Activated CD8-positive, alpha-beta T cell treated with anti-CD3 and anti-CD28 coated beads for 36 hours (primary cell): ENCODE data around the gene PAK5. TPM values are rescaled to one million over a fixed set of nuclear protein-coding genes. Genes with fewer than 3 reads are reported as not detected.

ENCODE experiments used
- ATAC-seq: fragments of 200-7000 bp; cut with Tn5 transposase; one replicate; pipeline ENCODE4 v1.10.0; 2021; ENCODE audit warnings: mild to moderate bottlenecking, moderate library complexity
- CTCF ChIA-PET: fragments of 350-600 bp; sonication (Branson Sonifier 250); formaldehyde crosslinking; loops from one replicate; lab custom pipeline; 2021; ENCODE audit warnings: antibody characterized with exemption; lab: Charles Lee
- POLR2A ChIA-PET: fragments of 350-600 bp; sonication (Branson Sonifier 250); formaldehyde crosslinking; loops from one replicate; lab custom pipeline; 2021; ENCODE audit warnings: antibody characterized with exemption; lab: Charles Lee
- DNase-seq: peaks from one replicate; pipeline ENCODE4 v3.0.0-alpha.2; 2020
- H3K27ac Mint-ChIP-seq: one replicate; pipeline ENCODE4 v1.8.0; 2021; ENCODE audit warnings: mild to moderate bottlenecking, mixed read lengths
- H3K27me3 Mint-ChIP-seq: one replicate; pipeline ENCODE4 v1.8.0; 2021; ENCODE audit warnings: mixed read lengths
- H3K36me3 Mint-ChIP-seq: one replicate; pipeline ENCODE4 v1.8.0; 2021; ENCODE audit warnings: low read depth, mixed read lengths
- H3K4me1 Mint-ChIP-seq: one replicate; pipeline ENCODE4 v1.8.0; 2021; ENCODE audit warnings: low read depth, mixed read lengths
- H3K4me3 Mint-ChIP-seq: one replicate; pipeline ENCODE4 v1.8.0; 2021; ENCODE audit warnings: mild to moderate bottlenecking, moderate library complexity, mixed read lengths
- H3K9me3 Mint-ChIP-seq: one replicate; pipeline ENCODE4 v1.8.0; 2021; ENCODE audit warnings: mixed read lengths
- CTCF ChIP-seq: fragments of 200-600 bp; IDR thresholded peaks from one replicate; pipeline ENCODE4 v1.8.0; 2022; ENCODE audit warnings: antibody characterized with exemption, mild to moderate bottlenecking
- intact Hi-C: fragments of 100-400 bp; cut with micrococcal nuclease; formaldehyde crosslinking; loops from one replicate; pipeline ENCODE4 v1.10.0; 2022
- total RNA-seq, 2 experiments: library from RNA; stranded (reverse); gene quantifications; one replicate each; pipeline ENCODE4 v1.2.3, GENCODE V29; 2021

The PAK5 gene
- total RNA-seq, 2 experiments from 2014 or later = not detected

- Mint-ChIP-seq H3K27ac (no peak overlapping the region), H3K36me3 (no peaks in the 10 kb centered on the region), H3K9me3 (peaks cover 3% of the 10 kb centered on the region), H3K4me3 (no peak overlapping the region), H3K27me3 (no peaks in the 10 kb centered on the region), H3K4me1 (no peaks in the 10 kb centered on the region)
- ATAC-seq (no peak), DNase-seq (no peak)
- ChIA-PET POLR2A (no interaction called here), CTCF (no interaction called here)
- no peak for TF ChIP-seq CTCF
- intact Hi-C loops = no loop called here
Measured at GRCh38 chr20:9491324-9491723, 347.6 kb downstream of the PAK5 start.

GRCh38 chr20:9490631-9491030 is 348.2 kb downstream of the PAK5 start:
- intact Hi-C loops = no loop called here
- Mint-ChIP-seq H3K4me1 (no peaks in the 10 kb centered on the region), H3K36me3 (no peaks in the 10 kb centered on the region), H3K9me3 (no peaks in the 10 kb centered on the region), H3K4me3 (no peak overlapping the region), H3K27me3 (no peaks in the 10 kb centered on the region), H3K27ac (no peak overlapping the region)
- DNase-seq (no peak), ATAC-seq (no peak)
- POLR2A ChIA-PET = no interaction called here
- CTCF ChIA-PET = no interaction called here
- no peak for TF ChIP-seq CTCF

- DNase-seq (no peak), ATAC-seq (no peak)
- TF ChIP-seq CTCF = no peak
- intact Hi-C loops = no loop called here
- POLR2A ChIA-PET = no interaction called here
- Mint-ChIP-seq H3K27me3 (no peaks in the 10 kb centered on the region), H3K4me1 (no peaks in the 10 kb centered on the region), H3K36me3 (no peaks in the 10 kb centered on the region), H3K4me3 (no peak overlapping the region), H3K9me3 (no peaks in the 10 kb centered on the region), H3K27ac (no peak overlapping the region)
- CTCF ChIA-PET = no interaction called here
Measured at GRCh38 chr20:9490161-9490560, 348.7 kb downstream of the PAK5 start.

GRCh38 chr20:9488063-9488462 is 350.8 kb downstream of the PAK5 start:
- Mint-ChIP-seq H3K36me3 (no peaks in the 10 kb centered on the region), H3K27ac (no peak overlapping the region), H3K27me3 (no peaks in the 10 kb centered on the region), H3K4me3 (no peak overlapping the region), H3K4me1 (no peaks in the 10 kb centered on the region), H3K9me3 (no peaks in the 10 kb centered on the region)
- intact Hi-C loops = no loop called here
- DNase-seq (no peak), ATAC-seq (no peak)
- POLR2A ChIA-PET = no interaction called here
- no peak for TF ChIP-seq CTCF
- CTCF ChIA-PET = no interaction called here

Other genes with a start within 250 kb of the PAK5 start
- gene ANKEF1, start 195.9 kb upstream of the PAK5 start, total RNA-seq = under 1 TPM; 0.45 to 0.58 TPM